Measurements from ENCODE around the gene ZFP62. TPM values are rescaled to one million over a fixed set of nuclear protein-coding genes. Genes with fewer than 3 reads are reported as not detected.
A peak's percentile ranks its signal among the peaks of the same experiment; 100 is the strongest.
"Not testable (repeated sequence)": the region's sequence is repeated elsewhere in the genome, so short reads cannot be mapped to it uniquely, and the experiment has no call there.

ZFP62 gene
- total RNA-seq, 1 donor from 2014 or later: 28.4 TPM

DNA sequence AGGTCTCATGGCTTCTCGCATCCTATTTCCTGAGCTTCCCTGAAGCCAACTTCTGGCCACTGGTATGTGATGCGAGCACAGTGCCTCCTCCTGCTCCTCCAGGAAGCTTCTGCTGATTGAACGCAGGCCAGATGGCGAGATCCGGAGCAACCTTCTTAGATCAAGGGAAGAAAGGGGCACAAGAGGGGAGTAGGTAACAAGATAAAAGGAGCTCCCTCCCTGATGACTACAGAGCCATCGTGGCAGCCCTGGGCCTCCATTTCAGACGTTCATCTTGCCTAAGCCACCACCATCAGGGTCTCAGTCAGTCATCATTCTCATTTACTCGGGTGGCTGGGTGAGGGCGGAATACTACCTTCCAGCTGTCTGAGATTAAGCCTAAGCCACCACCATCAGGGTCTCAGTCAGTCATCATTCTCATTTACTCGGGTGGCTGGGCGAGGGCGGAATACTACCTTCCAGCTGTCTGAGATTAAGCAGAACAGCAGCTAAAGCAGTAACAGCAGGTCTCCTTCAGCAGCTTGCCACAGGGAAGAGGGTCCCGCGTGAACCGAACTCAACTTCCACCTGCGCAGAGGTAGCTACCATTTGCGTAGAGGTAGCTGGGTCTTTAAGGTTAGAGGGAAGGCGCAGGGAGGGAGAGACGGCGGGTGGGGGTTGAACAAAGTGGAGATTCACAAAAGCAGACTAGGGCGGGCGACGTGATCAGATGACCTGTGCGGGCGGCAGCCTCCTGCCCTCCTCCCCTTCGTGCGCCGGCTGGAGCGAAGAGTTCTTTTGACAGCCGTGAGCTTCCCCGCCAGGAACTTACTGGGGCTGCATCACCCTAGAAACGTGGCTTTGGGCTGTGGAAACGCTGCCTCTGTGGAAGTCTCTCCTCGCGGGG is 30.6 kb downstream of the ZFP62 start:
- no peak for DNase-seq

DNA sequence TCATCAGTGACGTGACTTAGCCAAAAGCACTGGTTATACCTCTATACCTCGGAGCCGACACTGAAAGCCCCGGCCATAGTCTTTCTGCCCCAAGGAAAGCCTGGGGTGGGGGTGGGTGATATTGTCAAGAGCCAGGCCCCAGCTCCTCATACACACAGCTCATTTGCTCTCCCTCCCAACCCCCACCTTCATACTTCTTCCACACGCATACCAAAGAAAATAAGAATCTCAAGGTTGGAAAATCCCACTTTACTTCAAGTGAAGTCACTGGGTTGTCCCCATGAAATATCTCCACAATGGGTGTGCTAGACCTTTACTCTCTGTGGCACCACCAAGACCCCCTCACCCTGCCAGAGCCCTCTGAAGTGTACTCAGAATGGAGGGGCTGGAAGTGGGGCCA is 31.4 kb downstream of the ZFP62 start:
- no peak for DNase-seq

DNA sequence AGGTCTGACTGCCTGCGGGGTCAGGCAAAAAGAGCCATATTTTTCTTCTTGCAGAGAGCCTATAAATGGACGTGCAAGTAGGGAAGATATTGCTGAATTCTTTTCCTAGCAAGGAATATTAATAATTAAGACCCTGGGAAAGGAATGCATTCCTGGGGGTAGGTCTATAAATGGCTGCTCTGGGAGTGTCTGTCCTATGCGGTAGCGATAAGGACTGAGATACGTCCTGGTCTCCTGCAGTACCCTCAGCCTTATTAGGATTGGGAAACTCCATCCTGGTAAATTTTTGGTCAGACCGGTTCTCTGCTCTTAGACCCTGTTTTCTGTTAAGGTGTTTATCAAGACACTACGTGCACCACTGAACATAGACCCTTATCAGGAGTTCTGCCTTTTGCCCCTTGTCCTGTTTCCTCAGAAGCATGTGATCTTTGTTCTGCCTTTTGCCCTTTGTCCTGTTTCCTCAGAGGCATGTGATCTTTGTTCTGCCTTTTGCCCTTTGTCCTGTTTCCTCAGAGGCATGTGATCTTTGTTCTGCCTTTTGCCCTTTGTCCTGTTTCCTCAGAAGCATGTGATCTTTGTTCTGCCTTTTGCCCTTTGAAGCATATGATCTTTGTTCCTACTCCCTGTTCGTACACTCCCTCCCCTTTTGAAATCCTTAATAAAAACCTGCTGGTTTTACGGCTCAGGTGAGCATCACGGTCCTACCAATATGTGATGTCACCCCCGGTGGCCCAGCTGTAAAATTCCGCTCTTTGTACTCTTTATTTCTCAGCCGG is 32.1 kb downstream of the ZFP62 start:
- DNase-seq: not testable (repeated sequence)

DNA sequence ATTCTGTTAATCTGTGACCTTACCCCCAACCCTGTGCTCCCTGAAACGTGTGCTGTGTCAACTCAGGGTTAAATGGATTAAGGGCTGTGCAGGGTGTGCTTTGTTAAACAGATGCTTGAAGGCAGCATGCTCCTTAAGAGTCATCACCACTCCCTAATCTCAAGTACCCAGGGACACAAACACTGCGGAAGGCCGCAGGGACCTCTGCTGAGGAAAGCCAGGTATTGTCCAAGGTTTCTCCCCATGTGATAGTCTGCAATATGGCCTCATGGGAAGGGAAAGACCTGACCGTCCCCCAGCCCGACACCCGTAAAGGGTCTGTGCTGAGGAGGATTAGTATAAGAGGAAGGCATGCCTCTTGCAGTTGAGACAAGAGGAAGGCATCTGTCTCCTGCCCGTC is 33.7 kb downstream of the ZFP62 start:
- DNase-seq: not testable (repeated sequence)

DNA sequence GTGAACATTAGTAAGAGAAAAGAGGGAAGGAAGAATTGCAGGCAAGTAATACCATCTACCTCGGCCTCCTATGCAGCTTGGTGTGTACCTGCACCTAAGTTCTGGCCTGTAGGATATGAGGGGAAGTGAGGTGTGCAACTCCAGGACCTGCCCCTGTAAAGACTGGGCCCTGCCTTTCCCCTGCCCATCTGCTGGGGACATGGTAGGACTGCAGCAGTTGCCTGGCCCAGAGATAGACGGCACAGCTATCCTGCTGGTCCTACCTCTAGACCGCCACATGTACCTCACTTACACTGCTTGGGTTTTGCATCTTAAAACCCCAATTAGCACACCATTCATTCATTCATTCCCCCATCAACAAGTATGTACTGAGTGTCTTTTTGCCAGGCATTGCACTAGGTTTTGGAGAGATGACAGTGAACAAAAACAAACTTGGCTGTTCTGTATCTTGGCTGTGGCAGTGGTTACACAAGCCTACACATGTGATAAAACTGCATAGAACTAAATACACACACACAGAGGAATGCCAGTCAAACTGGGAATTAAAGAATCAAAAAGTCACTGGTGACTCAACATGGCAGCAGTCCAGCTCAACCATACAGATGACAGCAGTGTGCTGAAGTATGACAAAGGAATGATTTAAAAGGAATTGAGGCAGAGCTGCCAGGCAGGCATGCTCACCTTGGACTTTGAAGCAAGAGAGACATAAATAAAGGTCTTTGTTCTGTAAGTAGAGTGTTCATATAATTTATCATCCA is 35.1 kb downstream of the ZFP62 start:
- peak; percentile 32 for DNase-seq

DNA sequence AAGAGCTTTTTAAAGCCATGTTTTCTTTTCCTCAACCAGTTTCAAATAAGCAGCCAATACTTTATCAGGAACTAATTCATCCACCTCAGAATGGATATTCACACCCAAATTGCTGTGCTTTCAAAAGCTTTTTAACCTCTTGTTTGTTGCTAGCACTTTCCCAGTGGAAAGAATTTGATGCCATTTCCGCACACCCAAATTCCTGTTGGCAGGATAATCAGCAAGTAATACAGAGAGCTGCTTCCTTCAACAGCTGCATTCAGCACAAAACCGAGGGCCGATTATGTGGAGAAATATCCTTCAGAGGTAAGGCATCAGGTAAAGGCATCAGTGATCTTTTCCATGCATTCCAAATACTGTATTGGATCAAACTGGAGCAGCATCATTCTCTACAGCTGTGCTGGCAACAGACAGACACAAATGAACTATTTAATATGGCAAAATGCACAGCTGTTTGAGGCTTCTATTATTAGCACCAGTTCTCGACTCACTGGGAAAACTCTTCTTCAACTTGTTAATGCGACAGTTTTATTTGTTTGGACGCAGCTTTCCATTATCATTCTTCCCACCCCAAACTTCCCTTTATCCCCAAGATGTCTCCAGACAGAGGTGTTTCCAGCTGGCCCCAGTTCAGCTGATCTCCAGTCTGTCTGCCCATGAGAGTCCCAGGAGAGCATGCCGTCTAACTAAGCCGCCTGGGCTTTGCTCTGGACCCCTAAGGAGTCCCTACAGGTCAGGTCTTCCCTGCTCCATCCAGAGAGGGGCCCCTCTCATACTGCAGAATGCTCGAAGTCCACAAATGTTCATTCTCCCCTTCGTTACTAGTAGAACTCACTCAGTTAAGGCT is 36.2 kb downstream of the ZFP62 start:
- peak; percentile 36 for DNase-seq

DNA sequence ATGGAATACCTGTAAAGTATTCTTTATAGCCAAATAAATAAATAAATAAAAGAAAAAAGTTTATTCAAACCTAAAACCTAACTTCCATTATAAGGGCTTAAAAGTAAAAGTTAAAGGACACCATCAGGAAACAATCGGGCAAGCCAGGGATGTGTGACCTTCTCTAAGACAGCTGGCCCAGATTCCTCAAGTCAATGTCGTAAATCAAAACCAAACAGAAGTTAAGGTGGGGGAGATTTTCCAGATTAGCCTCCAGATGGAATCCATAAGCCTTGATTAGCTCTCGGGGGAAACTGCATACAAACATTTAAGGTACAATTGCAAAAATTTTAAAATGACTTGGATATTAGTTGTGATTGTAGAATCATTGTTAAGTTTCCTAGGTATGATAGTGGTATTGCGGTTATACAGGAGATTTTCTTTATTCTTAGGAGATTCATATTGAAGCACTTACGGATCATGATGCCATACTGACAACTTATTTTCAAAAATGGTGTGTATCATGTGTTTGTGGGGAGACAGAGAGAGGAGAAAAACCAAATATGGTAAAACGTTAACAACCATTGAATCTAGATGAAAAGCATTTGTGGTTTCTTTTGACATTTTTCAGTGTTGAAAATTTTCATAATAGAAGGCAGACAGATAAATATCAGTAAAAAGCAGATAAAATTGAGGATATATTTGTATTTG is 37.0 kb downstream of the ZFP62 start:
- DNase-seq: no peak

DNA sequence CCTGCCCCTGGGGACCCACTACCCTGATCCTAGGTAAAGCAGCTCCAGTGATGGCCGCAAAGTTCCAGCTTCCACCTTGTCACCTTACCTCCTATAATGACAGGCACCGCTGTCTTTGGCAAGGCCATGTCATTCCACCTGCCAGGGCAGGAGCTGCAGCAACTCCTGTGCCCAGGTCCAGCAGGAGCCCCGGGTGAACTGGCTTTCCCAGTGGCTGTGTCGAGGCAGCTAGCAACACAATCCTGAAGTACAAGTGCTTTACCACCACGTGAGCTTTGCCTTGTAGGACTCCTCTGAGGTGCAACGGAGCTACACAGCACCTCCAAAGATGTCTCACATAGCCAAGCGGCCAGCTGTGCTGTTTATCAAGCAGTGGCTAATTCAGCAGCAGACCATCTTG is 37.7 kb downstream of the ZFP62 start:
- DNase-seq: no peak

DNA sequence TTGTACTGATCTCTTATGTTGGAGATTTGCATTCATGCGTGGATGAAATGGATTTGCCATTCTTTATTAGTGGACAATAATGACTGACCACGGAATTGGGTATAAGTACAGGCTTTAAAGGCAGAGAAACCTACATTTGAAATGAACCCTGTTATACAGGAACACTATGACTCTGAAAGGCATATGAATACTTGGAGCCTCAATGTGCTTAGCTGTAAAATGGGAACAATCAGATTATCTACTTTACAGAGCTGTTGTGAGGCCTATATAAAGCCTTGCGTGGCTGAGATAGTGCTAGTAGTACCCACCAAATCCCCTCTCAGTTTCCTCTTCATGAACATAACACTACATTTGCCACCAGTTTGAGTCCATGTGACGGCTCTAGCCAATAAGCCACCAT is 39.5 kb downstream of the ZFP62 start:
- DNase-seq: no peak

DNA sequence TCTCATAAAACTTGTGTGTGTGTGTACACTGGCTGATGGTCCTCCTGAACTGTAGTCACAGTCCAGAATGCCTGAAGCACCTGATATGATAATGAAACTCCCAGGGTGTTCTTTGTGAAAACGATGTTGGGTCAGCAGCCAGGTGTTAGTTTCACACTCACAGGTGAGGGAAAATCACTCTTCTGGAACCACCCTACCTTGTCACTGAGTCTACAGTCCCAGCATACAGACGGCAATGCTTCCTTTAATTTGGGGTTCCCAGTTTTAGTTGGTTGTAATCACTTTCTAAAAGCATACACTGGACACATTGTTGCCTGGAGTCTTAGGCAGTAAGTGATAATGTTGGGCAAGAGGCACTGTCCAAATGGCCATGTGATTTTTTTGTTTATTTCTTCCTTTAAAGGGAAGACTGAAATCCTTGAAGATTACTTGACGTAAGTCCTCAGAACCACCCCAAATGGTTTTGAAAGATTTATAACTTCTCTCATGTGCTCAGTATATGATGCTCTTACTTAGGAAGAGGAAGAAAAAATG is 40.2 kb downstream of the ZFP62 start:
- no peak for DNase-seq

DNA sequence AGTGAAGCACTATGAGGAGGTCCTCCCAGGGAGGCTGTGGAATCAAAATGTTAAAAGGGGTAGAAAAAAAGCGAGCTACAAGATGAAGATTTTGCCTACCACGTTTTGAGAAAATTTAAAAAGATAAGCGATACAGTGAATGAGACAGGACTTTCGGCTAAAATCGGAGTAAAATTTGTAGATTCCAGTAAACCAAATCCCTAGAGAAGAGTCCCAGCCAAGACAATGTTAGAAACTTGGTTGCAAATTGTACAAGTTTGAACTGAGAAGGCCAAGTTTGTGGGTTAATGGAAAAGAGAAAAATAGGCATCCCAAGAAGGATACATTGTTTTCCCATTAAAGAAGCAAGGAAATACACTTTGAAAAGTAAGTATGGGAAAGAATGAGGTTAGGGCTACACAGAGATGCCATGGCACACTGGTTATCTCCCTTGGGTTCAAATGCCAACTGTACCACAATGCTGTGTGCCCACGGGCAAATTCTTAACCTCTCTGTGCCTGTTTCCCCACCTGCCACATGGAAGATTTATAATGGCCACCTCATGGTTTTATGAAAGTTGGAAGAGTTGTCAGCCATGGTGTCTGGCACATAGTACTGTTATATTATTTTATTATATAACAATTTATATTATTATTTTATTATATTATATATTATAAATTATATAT is 42.3 kb downstream of the ZFP62 start:
- DNase-seq: no peak

DNA sequence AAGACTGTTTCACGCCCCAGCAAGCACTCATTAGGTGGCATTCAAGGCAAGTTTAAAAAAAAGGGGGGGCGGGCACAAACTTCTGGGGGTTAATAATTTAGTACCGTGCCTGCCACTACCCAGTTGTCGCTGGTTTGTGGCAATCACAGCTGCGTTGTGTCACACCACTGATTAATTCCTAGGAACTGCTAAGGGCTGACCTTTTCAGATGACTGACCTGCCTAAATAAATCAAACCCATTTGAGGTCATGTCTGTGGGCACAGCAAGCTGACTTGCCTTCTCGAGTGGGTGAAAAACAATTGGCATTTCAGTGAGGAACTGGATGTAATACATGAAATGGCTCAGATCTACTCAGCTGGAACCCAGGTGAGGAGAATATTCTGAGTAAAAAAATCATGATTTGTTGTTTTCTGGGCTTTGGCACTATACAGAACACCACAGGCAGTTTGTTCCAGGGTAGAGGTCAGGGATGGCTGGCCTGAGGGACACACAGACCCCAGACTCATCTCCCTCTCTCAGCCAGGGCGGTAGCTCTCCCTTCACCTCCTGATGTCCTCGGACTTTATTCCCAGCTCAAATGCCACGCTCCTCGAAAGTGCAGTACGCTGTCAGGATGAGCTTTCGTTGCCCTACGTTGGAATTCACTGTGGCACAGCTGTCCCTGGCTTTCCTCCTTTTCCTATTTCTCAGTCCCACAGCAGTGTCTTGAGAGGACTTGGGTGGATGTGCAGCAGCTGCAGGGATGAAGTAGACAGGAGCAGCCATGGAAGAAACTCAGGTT is 43.0 kb downstream of the ZFP62 start:
- no peak for DNase-seq

DNA sequence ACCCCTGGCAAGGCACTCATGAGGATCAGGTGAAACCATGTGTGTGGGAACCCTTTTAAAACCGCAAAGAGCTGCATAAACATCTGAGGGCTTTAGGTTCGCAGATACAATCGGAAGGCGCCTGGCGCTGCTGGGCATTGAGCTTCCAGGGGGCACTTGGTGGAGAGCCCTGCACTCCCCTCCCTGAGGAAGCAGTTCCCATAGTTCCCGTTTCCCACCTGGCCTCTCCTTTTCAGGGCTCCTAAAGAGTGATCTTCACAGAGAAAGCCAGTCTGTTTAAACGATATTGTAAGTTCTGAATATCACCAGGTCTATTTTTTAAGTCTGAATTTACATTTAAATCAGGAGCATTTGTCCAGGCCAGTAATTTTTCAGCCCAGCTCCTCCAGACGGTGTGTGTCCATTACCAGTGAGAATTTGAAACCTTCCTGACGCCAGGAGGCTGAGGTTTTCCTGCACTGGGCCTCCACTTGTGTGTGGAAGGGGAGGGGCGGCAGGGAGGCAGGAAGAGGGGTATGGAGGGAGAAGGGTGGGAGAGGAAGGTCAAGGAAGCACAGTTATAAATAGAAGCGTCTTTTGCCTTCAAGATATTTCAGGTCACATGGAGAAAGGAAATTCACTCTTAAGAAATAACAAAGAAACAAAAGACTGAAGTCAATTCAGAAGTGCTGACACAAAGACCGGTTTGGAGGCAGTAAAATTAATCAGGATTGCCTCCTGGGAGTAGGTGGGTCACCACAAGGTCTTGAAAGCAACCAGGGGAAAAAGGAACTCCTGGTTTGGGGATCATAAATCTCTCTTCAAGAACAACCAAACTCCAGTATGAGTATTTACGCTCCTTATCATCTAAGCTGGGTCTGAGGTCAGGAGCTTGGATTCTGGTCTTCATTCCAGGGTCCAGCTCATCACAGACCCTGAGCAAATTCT is 44.2 kb downstream of the ZFP62 start:
- DNase-seq: peak; percentile 34

DNA sequence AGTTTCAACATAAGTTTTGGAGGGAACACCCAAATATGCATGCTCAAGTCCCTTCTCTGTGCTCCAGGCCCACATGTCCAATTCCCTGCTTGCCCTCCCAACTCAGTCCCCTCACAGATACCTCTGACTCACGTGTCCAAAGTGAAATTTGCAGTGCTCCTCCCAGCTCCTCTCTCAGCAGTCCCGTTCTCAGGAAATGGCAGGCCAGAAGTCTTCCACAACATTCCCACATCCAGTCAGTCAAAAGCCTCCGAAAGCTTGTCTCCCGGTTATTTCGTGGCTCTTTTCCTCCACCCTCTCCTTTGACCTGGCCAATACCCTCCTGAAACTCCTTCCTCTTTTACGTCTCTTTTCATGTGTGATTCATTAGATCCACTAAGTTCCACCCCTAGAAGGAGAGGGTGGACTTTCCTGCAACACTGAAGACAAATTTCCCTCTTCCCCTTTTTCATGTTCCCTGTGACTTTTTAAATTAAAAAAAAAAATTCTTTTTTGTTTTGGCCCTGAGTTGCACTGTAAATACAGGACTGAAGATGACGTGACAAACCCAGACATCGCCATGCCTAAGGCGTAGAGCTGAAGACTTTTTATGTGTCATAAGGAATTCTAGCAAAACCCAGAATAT is 45.7 kb downstream of the ZFP62 start:
- DNase-seq: no peak

DNA sequence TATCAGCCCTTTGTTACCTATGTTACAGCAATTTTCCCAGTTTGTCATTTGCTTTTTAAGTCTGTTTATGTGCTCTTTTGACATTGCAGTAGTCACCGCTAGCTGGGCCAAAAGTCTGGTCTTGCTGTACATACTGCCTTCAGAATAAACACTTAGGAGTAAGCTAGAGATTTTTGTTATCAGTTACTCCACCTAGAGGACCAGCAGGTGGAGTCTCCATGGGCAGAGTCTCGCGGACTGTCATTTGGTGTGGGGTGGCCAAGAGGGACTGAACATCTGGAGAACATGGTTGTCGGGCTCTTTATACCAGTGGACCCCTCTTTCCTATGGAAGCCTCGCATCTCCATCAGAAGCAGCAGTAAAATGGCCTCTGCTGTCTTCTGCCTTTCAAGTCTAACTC is 47.7 kb downstream of the ZFP62 start:
- DNase-seq: no peak

DNA sequence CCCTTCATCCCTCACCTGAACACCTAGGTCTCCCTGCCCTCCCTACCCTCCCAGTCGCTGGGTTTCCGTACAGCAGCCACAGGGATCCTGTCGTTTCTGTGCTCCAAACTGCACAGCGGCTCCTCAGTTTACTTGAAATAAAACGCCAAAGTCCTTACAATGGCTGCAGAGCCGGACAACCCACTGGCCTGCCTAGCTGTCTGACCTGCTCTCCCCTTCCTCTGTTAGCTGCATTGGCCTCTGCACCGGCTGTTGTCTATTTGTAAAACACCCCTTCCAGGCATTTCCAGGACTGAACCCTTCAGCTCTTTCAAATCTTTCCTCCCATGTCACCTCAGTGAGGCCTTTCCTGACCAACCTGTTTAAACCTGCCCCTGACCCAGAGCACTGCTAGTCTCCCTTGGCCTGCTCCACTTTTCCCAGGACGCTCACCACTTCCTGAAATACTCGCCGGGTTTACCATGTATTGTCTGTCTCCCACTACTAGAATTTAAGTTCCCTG is 49.4 kb downstream of the ZFP62 start:
- no peak for DNase-seq

DNA sequence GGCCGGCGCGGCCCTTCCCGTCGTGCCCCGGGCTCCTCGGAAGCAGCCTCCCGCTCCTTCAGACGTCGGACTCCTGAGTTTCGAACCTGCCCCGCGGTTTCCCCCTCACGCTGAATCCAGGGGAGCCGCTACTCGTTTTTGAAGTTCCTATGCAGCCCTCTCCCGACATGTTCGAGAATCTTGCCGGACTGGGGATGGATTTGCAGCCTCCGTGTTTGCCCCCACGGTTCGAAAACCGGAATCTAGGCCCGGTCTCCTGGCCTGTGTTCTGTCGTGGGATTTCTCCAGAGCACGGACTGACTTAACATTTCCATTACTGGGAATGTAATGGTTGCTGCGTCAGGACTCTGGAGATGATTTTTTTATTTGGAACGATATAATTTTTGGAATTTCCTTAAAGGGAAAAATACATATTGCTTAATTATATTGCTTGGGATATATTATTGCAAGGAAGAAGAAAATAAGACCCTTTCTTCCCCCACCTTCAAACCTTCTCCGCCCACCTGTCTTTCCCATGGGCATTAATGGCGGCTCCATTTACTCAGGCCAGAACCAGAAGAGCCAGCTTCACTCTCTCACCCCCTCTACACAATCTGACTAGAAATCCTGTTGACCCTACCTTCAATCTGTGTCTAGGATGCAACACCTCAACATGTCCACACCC is 50.0 kb downstream of the ZFP62 start:
- peak; percentile 49 for DNase-seq
